Measurements from ENCODE around the gene TRIM65.

The TRIM65 gene

GRCh38 chr17:75917141-75917916, 20.6 kb upstream of the TRIM65 start:
- no peak for DNase-seq

- no peak for DNase-seq
Observed at GRCh38 chr17:75915268-75915667, 18.5 kb upstream of the TRIM65 start.

- DNase-seq: no peak
Observed at GRCh38 chr17:75914643-75915267, 18.0 kb upstream of the TRIM65 start.

- DNase-seq: no peak
Observed at GRCh38 chr17:75913537-75914210, 16.9 kb upstream of the TRIM65 start.

GRCh38 chr17:75910699-75911098, 13.9 kb upstream of the TRIM65 start:
- no peak for DNase-seq

GRCh38 chr17:75909812-75910274, 13.1 kb upstream of the TRIM65 start:
- no peak for DNase-seq

GRCh38 chr17:75909051-75909811, 12.5 kb upstream of the TRIM65 start:
- no peak for DNase-seq

GRCh38 chr17:75908201-75908600, 11.4 kb upstream of the TRIM65 start:
- no peak for DNase-seq

GRCh38 chr17:75906143-75906884, 9.6 kb upstream of the TRIM65 start:
- no peak for DNase-seq

- peak; percentile 95 for DNase-seq
Observed at GRCh38 chr17:75904749-75905521, 8.2 kb upstream of the TRIM65 start, which contains the start of gene MRPL38. Gene MRPL38 (minus strand): TSS chr17:75904884. CDS start chr17:75904875, 9 bp downstream.

GRCh38 chr17:75902406-75902805, 5.7 kb upstream of the TRIM65 start:
- DNase-seq: no peak

GRCh38 chr17:75901727-75902126, 5.0 kb upstream of the TRIM65 start:
- DNase-seq: no peak

GRCh38 chr17:75900691-75901533, 4.2 kb upstream of the TRIM65 start:
- no peak for DNase-seq

- DNase-seq: no peak
Observed at GRCh38 chr17:75899767-75900468, 3.2 kb upstream of the TRIM65 start.

GRCh38 chr17:75899353-75899752, 2.6 kb upstream of the TRIM65 start:
- DNase-seq: no peak

- DNase-seq: no peak
Observed at GRCh38 chr17:75898791-75899190, 2.0 kb upstream of the TRIM65 start.

- no peak for DNase-seq
Observed at GRCh38 chr17:75898065-75898464, 1.3 kb upstream of the TRIM65 start.

- DNase-seq: no peak
Observed at GRCh38 chr17:75897160-75898019, 639 bp upstream of the TRIM65 start.

Data from stimulated activated CD8-positive, alpha-beta memory T cell treated with anti-CD3 and anti-CD28 coated beads, Interleukin-4, amount 100 ng/mL, for 48 hours (primary cell).